T-cell (primary cell): ENCODE results near the gene OTUD1. TPM values are rescaled to one million over a fixed set of nuclear protein-coding genes. Genes with fewer than 3 reads are reported as not detected.

Source experiments
- ATAC-seq, 4 experiments: fragments of 200-7000 bp in 3 of 4; fragments of 150-1000 bp in 1 of 4; cut with Tn5 transposase; replicated peaks in 1 of 4; 1 replicate in 3 of 4; 2 replicates in 1 of 4; pipeline ENCODE4 v1.10.0; 2021; ENCODE audit warnings: moderate library complexity in 3 of 4, mild to moderate bottlenecking in 2 of 4, moderate number of reproducible peaks in 1 of 4
- CTCF ChIA-PET, 2 donors: fragments of 300-600 bp; sonication (Branson Sonifier 250); formaldehyde crosslinking; loops; one replicate each; lab custom pipeline; 2022; ENCODE audit warnings: antibody characterized with exemption in 2 of 2; lab: Charles Lee
- POLR2A ChIA-PET, 2 donors: fragments of 300-600 bp; sonication (Branson Sonifier 250); formaldehyde crosslinking; loops; one replicate each; lab custom pipeline; 2022; ENCODE audit warnings: antibody characterized with exemption in 2 of 2; lab: Charles Lee
- DNase-seq, 35 experiments: peaks; one replicate each; pipeline versions ENCODE4 v3.0.0 to v3.0.0-alpha.2; 2013 to 2023
- H3K27ac ChIP-seq: one replicate; pipeline ENCODE4 v1.5.1; 2013; ENCODE audit warnings: low read length
- H3K27me3 ChIP-seq, 2 experiments: replicated peaks in 1 of 2; 1 replicate in 1 of 2; 2 replicates in 1 of 2; pipeline versions ENCODE4 v1.6.1 to v1.7.0; 2013; ENCODE audit warnings: low read length in 1 of 2, mixed read lengths in 1 of 2; ENCODE audit not compliant: control insufficient read depth in 2 of 2, insufficient read depth in 2 of 2; ENCODE audit errors: extremely low read depth in 1 of 2
- H3K36me3 ChIP-seq, 2 donors: 1 replicate in 1 of 2; 2 replicates in 1 of 2; pipeline versions ENCODE4 v1.6.1 to v1.7.0; 2013; ENCODE audit warnings: low read length in 1 of 2; ENCODE audit not compliant: control insufficient read depth in 2 of 2, insufficient read depth in 1 of 2; ENCODE audit errors: extremely low read depth in 1 of 2
- H3K4me1 ChIP-seq, 2 experiments: 1 replicate in 1 of 2; 2 replicates in 1 of 2; pipeline versions ENCODE4 v1.6.1 to v1.7.0; 2013; ENCODE audit warnings: low read length in 2 of 2, mixed read lengths in 1 of 2; ENCODE audit not compliant: insufficient read depth in 2 of 2, control insufficient read depth in 1 of 2; ENCODE audit errors: extremely low read depth in 1 of 2
- H3K4me3 ChIP-seq, 2 donors: 1 replicate in 1 of 2; 2 replicates in 1 of 2; pipeline versions ENCODE4 v1.5.1 to v1.7.0; 2013; ENCODE audit warnings: mild to moderate bottlenecking in 2 of 2, low read length in 1 of 2, moderate library complexity in 1 of 2; ENCODE audit not compliant: control insufficient read depth in 1 of 2; ENCODE audit errors: extremely low read depth in 1 of 2
- H3K9me3 ChIP-seq: 2 replicates; pipeline ENCODE4 v1.7.0; 2013
- H3K27ac Mint-ChIP-seq, 2 donors: one replicate each; pipeline ENCODE4 v1.8.0; 2020 to 2021; ENCODE audit warnings: mild to moderate bottlenecking in 2 of 2, mixed read lengths in 2 of 2
- H3K27me3 Mint-ChIP-seq, 2 donors: one replicate each; pipeline ENCODE4 v1.8.0; 2021 to 2022; ENCODE audit warnings: mixed read lengths in 2 of 2
- H3K36me3 Mint-ChIP-seq: one replicate; pipeline ENCODE4 v1.8.0; 2021; ENCODE audit warnings: mixed read lengths
- H3K4me1 Mint-ChIP-seq, 3 donors: one replicate each; pipeline ENCODE4 v1.8.0; 2020 to 2022; ENCODE audit warnings: mixed read lengths in 3 of 3, mild to moderate bottlenecking in 1 of 3
- H3K4me3 Mint-ChIP-seq, 3 donors: one replicate each; pipeline ENCODE4 v1.8.0; 2020 to 2022; ENCODE audit warnings: mild to moderate bottlenecking in 3 of 3, mixed read lengths in 3 of 3, moderate library complexity in 3 of 3
- H3K9me3 Mint-ChIP-seq, 3 donors: one replicate each; pipeline ENCODE4 v1.8.0; 2020 to 2022; ENCODE audit warnings: mixed read lengths in 3 of 3
- WGBS: methylation state at CpG from one replicate; pipeline ENCODE4 v1.1.5; 2013; ENCODE audit warnings: missing lambda C conversion rate; ENCODE audit not compliant: insufficient coverage; 5-methylcytosine and 5-hydroxymethylcytosine counted together
- total RNA-seq, 35 experiments: library from RNA in 6 of 35; stranded (reverse) in 6 of 35; fragments of 120-200 nt in 1 of 35; gene quantifications; one replicate each; pipeline versions ENCODE4 v1.2.1 to v1.2.4 and lab custom pipeline; 2013 to 2026

The OTUD1 gene
- total RNA-seq, 5 donors from 2014 or later (not counting 1 experiment from before 2014, with no cell fraction given), result 23.0 to 55.8 (median 28.5) TPM

DNA sequence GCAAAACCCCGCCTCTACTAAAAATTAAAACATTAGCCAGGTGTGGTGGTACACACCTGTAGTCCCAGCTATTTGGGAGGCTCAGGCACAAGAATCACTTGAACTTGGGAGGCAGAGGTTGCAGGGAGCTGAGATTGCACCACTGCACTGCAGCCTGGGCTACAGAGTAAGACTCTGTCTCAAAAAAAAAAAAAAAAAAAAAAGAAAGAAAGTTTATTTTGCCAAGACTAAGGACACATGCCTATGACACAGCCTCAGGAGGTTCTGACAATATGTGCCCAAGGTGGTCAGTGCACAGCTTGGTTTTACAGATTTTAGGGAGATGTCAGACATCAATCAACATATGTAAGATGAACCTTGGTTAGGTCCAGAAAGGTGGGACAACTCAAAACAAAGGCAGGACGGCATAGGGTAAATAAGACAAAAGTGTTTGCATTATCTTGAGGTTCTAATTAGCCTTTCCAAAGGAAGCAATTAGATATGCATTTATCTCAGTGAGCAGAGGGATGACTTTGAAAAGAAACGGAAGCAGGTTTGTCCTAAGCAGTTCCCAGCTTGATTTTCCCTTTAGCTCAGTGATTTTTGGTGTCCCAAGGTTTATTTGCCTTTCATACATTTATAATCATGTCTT is 20.7 kb upstream of the OTUD1 start:
- Histone ChIP-seq H3K27me3 (no peaks in the 10 kb centered on the region), H3K36me3 (no peaks in the 10 kb centered on the region), H3K27ac (no peak overlapping the region), H3K4me1 (no peaks in the 10 kb centered on the region), H3K9me3 (no peaks in the 10 kb centered on the region), H3K4me3 (no peak overlapping the region)
- no peak overlapping the region for H3K4me3 Mint-ChIP-seq
- H3K27ac Mint-ChIP-seq, result no peak overlapping the region
- WGBS, result 100% methylated on average over 1 of the region's 3 CpGs
- POLR2A ChIA-PET, result interaction anchor here in 1 of 2 donors (0.6 kb wide), 1 partner anchor 1980 kb away, joined by 5 read pairs; no protein-coding TSS in a partner anchor
- DNase-seq (no peak), ATAC-seq (no peak)
- CTCF ChIA-PET, result interaction anchor here in 1 of 2 donors (0.7 kb wide), 1 partner anchor 94 kb away, joined by 3 read pairs; no protein-coding TSS in a partner anchor
- H3K36me3 Mint-ChIP-seq, result no peaks in the 10 kb centered on the region
- H3K4me1 Mint-ChIP-seq, result peaks cover 0 to 2% (median 0%) of the 10 kb centered on the region in 3 donors
- H3K9me3 Mint-ChIP-seq, result no peaks in the 10 kb centered on the region
- H3K27me3 Mint-ChIP-seq, result peaks cover 0 to 3% of the 10 kb centered on the region in 2 donors

DNA sequence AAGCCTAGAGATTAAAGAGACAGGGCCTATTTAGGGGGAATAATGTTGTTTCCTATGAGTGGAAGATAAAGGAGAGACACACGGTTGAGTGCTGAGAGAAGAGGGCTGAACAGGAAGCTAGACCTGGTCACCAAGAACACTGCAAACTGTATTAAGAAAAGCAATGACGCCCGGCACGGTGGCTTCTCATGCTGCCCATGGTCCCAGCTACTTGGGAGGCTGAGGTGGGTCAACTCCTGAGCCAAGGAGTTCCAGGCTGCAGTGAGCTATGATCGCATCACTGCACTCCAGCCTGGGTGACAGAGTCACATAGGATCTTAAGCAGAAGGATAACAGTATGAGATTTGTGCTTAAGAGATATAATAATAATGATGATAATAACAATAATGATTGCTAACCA is 19.7 kb upstream of the OTUD1 start:
- DNase-seq, result no peak
- ChIA-PET POLR2A (no interaction called here), CTCF (no interaction called here)
- Histone ChIP-seq H3K9me3 (no peaks in the 10 kb centered on the region), H3K36me3 (no peaks in the 10 kb centered on the region), H3K27me3 (no peaks in the 10 kb centered on the region), H3K4me1 (no peaks in the 10 kb centered on the region), H3K4me3 (no peak overlapping the region), H3K27ac (no peak overlapping the region)
- no peak overlapping the region for H3K27ac Mint-ChIP-seq
- H3K4me3 Mint-ChIP-seq, result no peak overlapping the region
- no peaks in the 10 kb centered on the region for H3K4me1 Mint-ChIP-seq
- ATAC-seq, result no peak
- no peaks in the 10 kb centered on the region for H3K9me3 Mint-ChIP-seq
- no peaks in the 10 kb centered on the region for H3K36me3 Mint-ChIP-seq
- WGBS, result 87% methylated on average over 5 of the region's 5 CpGs
- H3K27me3 Mint-ChIP-seq, result peaks cover 0 to 3% of the 10 kb centered on the region in 2 donors

DNA sequence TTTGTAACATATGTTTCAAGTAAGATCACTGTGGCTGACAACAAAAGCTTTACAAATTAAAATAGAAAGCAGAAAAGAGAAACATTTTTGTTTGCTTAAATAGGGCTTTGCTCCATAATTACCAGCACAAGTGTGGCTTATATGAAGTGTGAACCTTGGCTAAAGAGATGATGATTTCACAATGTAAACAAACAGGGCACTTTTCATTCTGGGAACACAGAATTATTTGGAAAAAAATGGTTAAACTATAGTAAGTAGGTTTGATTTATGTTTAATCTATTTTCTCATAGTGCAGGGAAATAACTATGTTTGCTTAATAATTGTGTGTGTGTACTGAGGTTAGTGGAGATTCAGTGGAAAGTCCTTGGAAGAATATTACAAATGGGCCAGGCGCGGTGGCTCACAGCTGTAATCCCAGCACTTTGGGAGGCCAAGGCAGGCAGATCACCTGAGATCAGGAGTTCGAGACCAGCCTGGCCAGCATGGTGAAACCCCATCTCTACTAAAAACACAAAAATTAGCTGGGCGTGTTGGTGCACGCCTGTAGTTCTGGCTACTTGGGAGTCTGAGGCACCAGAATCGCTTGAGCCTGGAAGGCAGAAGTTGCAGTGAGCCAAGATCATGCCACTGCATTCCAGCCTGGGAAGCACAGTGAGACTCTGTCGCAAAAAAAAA is 19.1 kb upstream of the OTUD1 start:
- CTCF ChIA-PET, result interaction anchor here in 1 of 2 donors (0.6 to 0.7 kb wide), 3 partner anchors 9 to 19 kb away, joined by 3 to 5 read pairs (median 4); no protein-coding TSS in a partner anchor
- Mint-ChIP-seq H3K4me3 (no peak overlapping the region), H3K9me3 (no peaks in the 10 kb centered on the region), H3K4me1 (no peaks in the 10 kb centered on the region), H3K36me3 (no peaks in the 10 kb centered on the region), H3K27ac (no peak overlapping the region), H3K27me3 (peaks cover 0 to 3% of the 10 kb centered on the region in 2 donors)
- Histone ChIP-seq H3K27me3 (no peaks in the 10 kb centered on the region), H3K27ac (no peak overlapping the region), H3K9me3 (no peaks in the 10 kb centered on the region), H3K4me1 (no peaks in the 10 kb centered on the region), H3K4me3 (no peak overlapping the region), H3K36me3 (no peaks in the 10 kb centered on the region)
- DNase-seq (no peak), ATAC-seq (no peak)
- POLR2A ChIA-PET, result no interaction called here
- 96% methylated on average over 5 of the region's 7 CpGs for WGBS

DNA sequence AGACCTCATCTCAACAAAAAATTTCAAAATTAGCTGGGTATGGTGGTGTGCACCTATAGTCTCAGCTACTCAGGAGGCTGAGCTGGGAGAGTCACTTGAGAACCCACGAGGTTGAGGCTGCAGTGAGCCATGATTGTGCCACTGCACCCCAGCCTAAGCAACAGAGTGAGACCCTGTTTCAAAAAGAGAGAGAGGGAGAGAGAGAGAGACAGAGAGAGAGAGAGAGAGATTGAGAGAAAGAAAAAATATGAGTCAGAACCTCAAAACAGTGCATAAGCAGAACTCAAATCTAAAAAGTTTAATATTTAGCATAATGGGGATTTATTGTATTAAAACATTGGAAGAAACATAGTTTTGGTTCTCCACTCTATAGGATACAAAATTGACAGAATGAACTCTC is 17.5 kb upstream of the OTUD1 start:
- Mint-ChIP-seq H3K27ac (no peak overlapping the region), H3K27me3 (peaks cover 0 to 3% of the 10 kb centered on the region in 2 donors), H3K36me3 (no peaks in the 10 kb centered on the region), H3K4me3 (no peak overlapping the region), H3K9me3 (no peaks in the 10 kb centered on the region), H3K4me1 (no peaks in the 10 kb centered on the region)
- no peaks in the 10 kb centered on the region for H3K36me3 ChIP-seq
- DNase-seq (no peak), ATAC-seq (no peak)
- no peak overlapping the region for H3K27ac ChIP-seq
- CTCF ChIA-PET, result no interaction called here
- POLR2A ChIA-PET, result no interaction called here
- 67% methylated on average over 1 of the region's 1 CpG for WGBS
- H3K4me3 ChIP-seq, result no peak overlapping the region
- no peaks in the 10 kb centered on the region for H3K4me1 ChIP-seq
- no peaks in the 10 kb centered on the region for H3K27me3 ChIP-seq
- H3K9me3 ChIP-seq, result no peaks in the 10 kb centered on the region

DNA sequence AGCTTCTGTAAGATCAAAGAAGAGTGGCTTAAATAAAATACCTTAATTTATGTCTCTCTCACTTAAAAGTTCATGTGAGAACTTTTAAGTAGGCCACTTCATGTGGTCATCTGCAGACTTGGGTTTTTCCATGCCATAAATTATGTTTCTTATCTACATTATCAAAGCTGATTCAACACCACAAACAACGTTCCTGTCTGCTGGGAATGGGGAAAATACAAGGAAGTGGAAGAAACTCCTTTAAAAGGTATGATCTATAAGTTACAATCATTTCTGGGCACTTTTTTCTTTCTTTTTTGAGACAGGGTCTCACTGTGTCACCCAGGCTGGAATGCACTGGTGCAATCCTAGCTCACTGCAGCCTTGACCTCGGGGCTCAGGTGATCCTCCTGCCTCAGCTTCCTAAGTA is 16.9 kb upstream of the OTUD1 start:
- peaks cover 0 to 5% of the 10 kb centered on the region in 2 donors for H3K27me3 Mint-ChIP-seq
- no peaks in the 10 kb centered on the region for H3K4me1 Mint-ChIP-seq
- H3K9me3 Mint-ChIP-seq, result no peaks in the 10 kb centered on the region
- Histone ChIP-seq H3K4me3 (no peak overlapping the region), H3K9me3 (no peaks in the 10 kb centered on the region), H3K27ac (no peak overlapping the region), H3K4me1 (no peaks in the 10 kb centered on the region), H3K36me3 (no peaks in the 10 kb centered on the region), H3K27me3 (no peaks in the 10 kb centered on the region)
- no peak overlapping the region for H3K4me3 Mint-ChIP-seq
- no peak for ATAC-seq
- 50% methylated on average over 1 of the region's 2 CpGs for WGBS
- H3K27ac Mint-ChIP-seq, result no peak overlapping the region
- no peaks in the 10 kb centered on the region for H3K36me3 Mint-ChIP-seq
- ChIA-PET POLR2A (no interaction called here), CTCF (no interaction called here)
- no peak for DNase-seq

DNA sequence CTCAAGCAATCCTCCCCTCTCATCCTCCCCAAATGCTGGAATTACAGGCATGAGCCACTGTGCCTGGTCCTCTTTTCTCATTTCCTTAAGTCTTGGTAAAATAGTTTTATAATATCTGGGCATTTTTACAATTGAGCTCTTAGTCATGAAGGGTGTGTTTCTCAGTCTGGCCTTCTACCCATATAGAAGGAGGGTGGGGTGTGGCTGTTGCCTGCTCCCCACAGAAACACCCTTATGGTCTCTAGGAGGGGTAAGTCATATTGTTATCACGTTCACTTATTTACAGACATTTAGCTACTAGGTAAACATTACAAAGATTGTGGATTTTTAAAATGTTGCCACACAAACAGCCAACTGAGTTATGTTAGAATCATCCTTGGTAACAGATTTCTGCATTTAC is 6.7 kb upstream of the OTUD1 start:
- no peak for ATAC-seq
- H3K9me3 ChIP-seq, result no peaks in the 10 kb centered on the region

More for the DNA sequence above, 6.7 kb upstream of the OTUD1 start:
- CTCF ChIA-PET, result no interaction called here
- no peaks in the 10 kb centered on the region for H3K27me3 ChIP-seq
- H3K4me3 ChIP-seq, result no peak overlapping the region
- H3K36me3 ChIP-seq, result no peaks in the 10 kb centered on the region
- Mint-ChIP-seq H3K4me3 (no peak overlapping the region), H3K4me1 (no peaks in the 10 kb centered on the region), H3K36me3 (no peaks in the 10 kb centered on the region), H3K9me3 (no peaks in the 10 kb centered on the region), H3K27me3 (peaks cover 2 to 3% of the 10 kb centered on the region in 2 donors), H3K27ac (no peak overlapping the region)
- WGBS, result no CpG with 5 or more reads among the region's 1 CpG
- no peak for DNase-seq
- no peaks in the 10 kb centered on the region for H3K4me1 ChIP-seq
- POLR2A ChIA-PET, result interaction anchor here in 1 of 2 donors (0.6 kb wide), 1 partner anchor 735 kb away, joined by 3 read pairs; no protein-coding TSS in a partner anchor
- H3K27ac ChIP-seq, result no peak overlapping the region
